IMR-90 (cell line): ENCODE measurements around the gene LATS2. TPM values are rescaled to one million over a fixed set of nuclear protein-coding genes. Genes with fewer than 3 reads are reported as not detected.

Source experiments
- ATAC-seq: fragments of 200-7000 bp; cut with Tn5 transposase; 2 replicates; pipeline ENCODE4 v1.9.1; 2020; ENCODE audit warnings: low read depth, mild to moderate bottlenecking, moderate library complexity
- BruUV-seq: library from RNA; stranded (reverse); fragments of 400-500 nt; replicated peaks from 2 replicates; lab custom pipeline; 2021; lab: Mats Ljungman, UMichigan
- CTCF ChIA-PET: fragments of 300-600 bp; formaldehyde crosslinking; extraction: SDS; loops from one replicate; lab custom pipeline; 2021; ENCODE audit warnings: antibody characterized with exemption; lab: Yijun Ruan, JAX
- POLR2A ChIA-PET: fragments of 300-600 bp; sonication (Branson Sonifier 250); formaldehyde crosslinking; loops from one replicate; lab custom pipeline; 2022; ENCODE audit warnings: antibody characterized with exemption; ENCODE audit not compliant: unreplicated experiment; lab: Charles Lee
- DNase-seq: peaks from one replicate; pipeline ENCODE4 v3.0.0; 2013
- H2AFZ ChIP-seq: replicated peaks from 2 replicates; pipeline ENCODE3; 2013; ENCODE audit warnings: low read length, mild to moderate bottlenecking; ENCODE audit not compliant: poor library complexity
- H2AK5ac ChIP-seq: 2 replicates; pipeline ENCODE4 v1.6.1; 2013; ENCODE audit warnings: low read depth, low read length, inconsistent platforms
- H2AK9ac ChIP-seq: replicated peaks from 2 replicates; pipeline ENCODE3; 2013; ENCODE audit warnings: mild to moderate bottlenecking, low read depth, low read length, moderate library complexity; ENCODE audit not compliant: poor library complexity
- H2BK120ac ChIP-seq: 2 replicates; pipeline ENCODE4 v1.6.1; 2013; ENCODE audit warnings: low read depth, low read length, inconsistent platforms
- H2BK15ac ChIP-seq: 3 replicates; pipeline ENCODE4 v1.6.1; 2013; ENCODE audit warnings: low read depth, low read length, inconsistent platforms
- H2BK20ac ChIP-seq: 2 replicates; pipeline ENCODE4 v1.6.1; 2013; ENCODE audit warnings: low read depth, mild to moderate bottlenecking, inconsistent platforms, low read length, moderate library complexity
- H2BK5ac ChIP-seq: 2 replicates; pipeline ENCODE4 v1.6.1; 2013; ENCODE audit warnings: mild to moderate bottlenecking, low read depth, low read length, inconsistent platforms; ENCODE audit not compliant: poor library complexity, severe bottlenecking
- H3K14ac ChIP-seq: replicated peaks from 2 replicates; pipeline ENCODE4 v1.6.1; 2013; ENCODE audit warnings: low read depth, low read length, inconsistent platforms
- H3K18ac ChIP-seq: 2 replicates; pipeline ENCODE4 v1.6.1; 2013; ENCODE audit warnings: low read depth, low read length, control low read depth
- H3K23ac ChIP-seq: 2 replicates; pipeline ENCODE4 v1.6.1; 2013; ENCODE audit warnings: low read depth, low read length, inconsistent platforms
- H3K27ac ChIP-seq: 2 replicates; pipeline ENCODE4 v1.5.1; 2013; ENCODE audit warnings: mild to moderate bottlenecking, control low read depth, low read length; ENCODE audit not compliant: insufficient read depth
- H3K27me3 ChIP-seq: 2 replicates; pipeline ENCODE4 v1.6.1; 2013; ENCODE audit warnings: low read length; ENCODE audit not compliant: control insufficient read depth, insufficient read depth
- H3K36me3 ChIP-seq: 2 replicates; pipeline ENCODE4 v1.6.1; 2013; ENCODE audit warnings: low read length, mixed read lengths; ENCODE audit not compliant: control insufficient read depth, insufficient read depth
- H3K4ac ChIP-seq: 2 replicates; pipeline ENCODE4 v1.6.1; 2013; ENCODE audit warnings: low read depth, low read length, inconsistent platforms
- H3K4me1 ChIP-seq: 2 replicates; pipeline ENCODE4 v1.6.1; 2013; ENCODE audit warnings: low read length, mixed read lengths; ENCODE audit not compliant: control insufficient read depth, insufficient read depth
- H3K4me2 ChIP-seq: 2 replicates; pipeline ENCODE4 v1.6.1; 2013; ENCODE audit warnings: low read depth, mild to moderate bottlenecking, control low read depth, low read length, moderate library complexity
- H3K4me3 ChIP-seq: 2 replicates; pipeline ENCODE4 v1.5.1; 2013; ENCODE audit warnings: low read depth, mild to moderate bottlenecking, control low read depth, low read length, moderate library complexity; ENCODE audit not compliant: insufficient read depth
- H3K56ac ChIP-seq: 2 replicates; pipeline ENCODE4 v1.6.1; 2013; ENCODE audit warnings: low read length, inconsistent platforms; ENCODE audit not compliant: insufficient read depth; ENCODE audit errors: extremely low read depth
- H3K79me1 ChIP-seq, 2 experiments: 2 replicates each; pipeline ENCODE4 v1.6.1; 2013; ENCODE audit warnings: low read length in 2 of 2, inconsistent platforms in 1 of 2, low read depth in 1 of 2
- H3K9ac ChIP-seq: 2 replicates; pipeline ENCODE4 v1.6.1; 2013; ENCODE audit warnings: low read depth, low read length, control low read depth
- H3K9me1 ChIP-seq: 2 replicates; pipeline ENCODE4 v1.6.1; 2013; ENCODE audit warnings: low read length, inconsistent platforms; ENCODE audit not compliant: insufficient read depth
- H3K9me3 ChIP-seq: 2 replicates; pipeline ENCODE4 v1.6.1; 2013; ENCODE audit warnings: low read length; ENCODE audit not compliant: control insufficient read depth, insufficient read depth
- H4K20me1 ChIP-seq: 2 replicates; pipeline ENCODE4 v1.6.1; 2013; ENCODE audit warnings: low read length, inconsistent platforms; ENCODE audit not compliant: insufficient read depth
- H4K5ac ChIP-seq: 2 replicates; pipeline ENCODE4 v1.6.1; 2013; ENCODE audit warnings: mild to moderate bottlenecking, low read depth, low read length, control low read depth
- H4K8ac ChIP-seq, 2 experiments: 2 replicates each; pipeline ENCODE4 v1.6.1; 2013; ENCODE audit warnings: low read depth in 2 of 2, low read length in 2 of 2, control low read depth in 1 of 2, inconsistent platforms in 1 of 2
- H4K91ac ChIP-seq: 2 replicates; pipeline ENCODE4 v1.6.1; 2013; ENCODE audit warnings: low read depth, low read length, inconsistent platforms; ENCODE audit not compliant: insufficient read depth
- BHLHE40 ChIP-seq: fragments of 150-350 bp; IDR thresholded peaks from 2 replicates; pipeline ENCODE4 v1.6.1; 2016; ENCODE audit warnings: mild to moderate bottlenecking, low read depth, low read length
- POLR2A ChIP-seq: IDR thresholded peaks from 2 replicates; pipeline ENCODE4 v1.6.1; 2012; ENCODE audit warnings: mild to moderate bottlenecking, low read depth, low read length
- WGBS, 2 experiments: methylation state at CpG; one replicate each; pipeline versions ENCODE4 v1.1.5 to v1.1.7; 2013; ENCODE audit warnings: missing lambda C conversion rate in 2 of 2; ENCODE audit not compliant: insufficient read length in 1 of 2; ENCODE audit errors: extremely low coverage in 2 of 2; 5-methylcytosine and 5-hydroxymethylcytosine counted together
- dilution Hi-C: fragments of 300-500 bp; cut with HindIII; formaldehyde crosslinking; loops from one replicate; pipeline ENCODE4 v1.14.3; 2018; ENCODE audit warnings: low sequenced_read_pairs; ENCODE audit not compliant: unreplicated experiment
- in situ Hi-C: fragments of 300-500 bp; cut with MboI; formaldehyde crosslinking; loops from 3 replicates; pipeline ENCODE4 v1.14.3; 2019; ENCODE audit warnings: low sequenced_read_pairs, inconsistent platforms, mixed read lengths
- intact Hi-C: fragments of 100-400 bp; cut with micrococcal nuclease; formaldehyde crosslinking; loops from 2 replicates; pipeline ENCODE4 v1.10.0; 2022
- polyA plus RNA-seq, 3 experiments: library from polyadenylated mRNA; depleted of rRNA; stranded (reverse); fragments of >200 nt; gene quantifications; 2 replicates each; pipeline ENCODE4 v1.2.3, GENCODE V29; 2012; ENCODE audit warnings: low replicate concordance in 1 of 3
- total RNA-seq: library from RNA; depleted of rRNA; stranded (reverse); fragments of >200 nt; gene quantifications from 2 replicates; pipeline ENCODE4 v1.2.3, GENCODE V29; 2012
- TF ChIP-seq, protein P1 (sequence below): fragments of 150-350 bp; IDR thresholded peaks from 2 replicates; pipeline ENCODE4 v1.6.1; 2016; ENCODE audit warnings: low read depth, mild to moderate bottlenecking, low read length, moderate library complexity, borderline replicate concordance

LATS2 gene
- total and polyA plus RNA-seq, 2 of the 4 experiments (the other 2 are of a cell fraction), result 12.7 to 22.4 TPM

DNA sequence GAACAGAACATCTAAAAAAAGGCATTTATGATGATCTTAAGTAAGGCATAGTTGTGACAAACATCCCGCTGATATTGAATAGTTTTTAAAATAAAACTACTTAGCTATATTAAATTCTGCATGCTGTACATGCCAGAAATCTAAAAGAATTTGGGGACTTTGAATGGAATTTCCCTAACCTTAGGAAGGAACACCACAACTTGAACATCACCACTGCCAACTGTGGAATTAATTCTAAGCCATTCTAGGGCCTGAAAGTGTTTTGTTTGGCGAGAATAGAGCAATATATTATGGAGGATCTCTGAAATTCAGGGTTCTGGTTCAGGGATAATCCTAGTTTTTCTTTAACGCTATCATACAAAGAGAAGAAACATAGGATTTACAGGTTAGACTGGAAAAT, 17.8 kb upstream of the LATS2 start:
- ChIA-PET CTCF (no interaction called here), POLR2A (no interaction called here)
- intact Hi-C loops (no loop called here), dilution Hi-C loops (no loop called here), in situ Hi-C loops (loop anchor here (10.0 kb wide), 1 partner anchor 64 kb away; no protein-coding TSS in a partner anchor)
- H2AK9ac ChIP-seq, result no peak overlapping the region
- no peak overlapping the region for H3K4me2 ChIP-seq
- H2BK120ac ChIP-seq, result peak overlapping the region; percentile 64; the same call in 1 of the 2 replicates
- H2BK15ac ChIP-seq, result peak overlapping the region; percentile 76; the same call in 2 of the 3 replicates
- ATAC-seq (no peak), DNase-seq (no peak)
- H2AK5ac ChIP-seq, result no peak overlapping the region; the same call in 1 of the 2 replicates
- 0 out of 2 replicates have a peak overlapping the region, but pooled peaks have one; percentile 7 for H3K23ac ChIP-seq
- peak overlapping the region; percentile 52 for H2BK5ac ChIP-seq
- H4K20me1 ChIP-seq, result no peaks in the 10 kb centered on the region
- H3K9ac ChIP-seq, result no peak overlapping the region
- peak overlapping the region; percentile 40; the same call in 1 of the 2 replicates for H3K4ac ChIP-seq
- H3K9me3 ChIP-seq, result no peaks in the 10 kb centered on the region
- peak overlapping the region; percentile 15; the same call in 1 of the 2 replicates for H3K18ac ChIP-seq
- H3K9me1 ChIP-seq, result peaks cover 8% of the 10 kb centered on the region; the same call in 1 of the 2 replicates
- peak overlapping the region; percentile 12; the same call in 1 of the 2 replicates for H3K14ac ChIP-seq
- no peaks in the 10 kb centered on the region for H3K36me3 ChIP-seq
- TF ChIP-seq POLR2A (no peak), BHLHE40 (no peak)
- TF ChIP-seq, protein P1, sequence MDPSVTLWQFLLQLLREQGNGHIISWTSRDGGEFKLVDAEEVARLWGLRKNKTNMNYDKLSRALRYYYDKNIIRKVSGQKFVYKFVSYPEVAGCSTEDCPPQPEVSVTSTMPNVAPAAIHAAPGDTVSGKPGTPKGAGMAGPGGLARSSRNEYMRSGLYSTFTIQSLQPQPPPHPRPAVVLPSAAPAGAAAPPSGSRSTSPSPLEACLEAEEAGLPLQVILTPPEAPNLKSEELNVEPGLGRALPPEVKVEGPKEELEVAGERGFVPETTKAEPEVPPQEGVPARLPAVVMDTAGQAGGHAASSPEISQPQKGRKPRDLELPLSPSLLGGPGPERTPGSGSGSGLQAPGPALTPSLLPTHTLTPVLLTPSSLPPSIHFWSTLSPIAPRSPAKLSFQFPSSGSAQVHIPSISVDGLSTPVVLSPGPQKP, result no peak
- peaks cover 6% of the 10 kb centered on the region; the same call in 1 of the 2 replicates for H3K4me1 ChIP-seq
- peaks cover 0 to 3% of the 10 kb centered on the region in 2 experiments; a peak in 2 of 4 replicates for H3K79me1 ChIP-seq
- H2AFZ ChIP-seq, result no peak overlapping the region
- no peak overlapping the region for H3K56ac ChIP-seq
- peak overlapping the region in 1 of 2 experiments; percentile 58; a peak in 1 of 4 replicates for H4K8ac ChIP-seq
- BruUV-seq, result no TSS peak
- H3K4me3 ChIP-seq, result no peak overlapping the region
- no CpG with 5 or more reads among the region's 3 CpGs for WGBS, 2 experiments
- H4K5ac ChIP-seq, result peak overlapping the region; percentile 44; the same call in 1 of the 2 replicates
- H4K91ac ChIP-seq, result 0 out of 2 replicates have a peak overlapping the region, but pooled peaks have one; percentile 19
- peak overlapping the region; percentile 75 for H2BK20ac ChIP-seq
- no peak overlapping the region for H3K27ac ChIP-seq
- no peaks in the 10 kb centered on the region for H3K27me3 ChIP-seq
